ENCODE data around the gene ZNF808.
"Not testable (repeated sequence)": the region's sequence is repeated elsewhere in the genome, so short reads cannot be mapped to it uniquely, and the experiment has no call there.

Gene ZNF808

GRCh38 chr19:52536448-52536800 is 9.0 kb downstream of the ZNF808 start:
- ATAC-seq, result peak; percentile 23 to 39

- ATAC-seq, result not testable (repeated sequence)
Observed at GRCh38 chr19:52538815-52539214, 11.3 kb downstream of the ZNF808 start.

DNA sequence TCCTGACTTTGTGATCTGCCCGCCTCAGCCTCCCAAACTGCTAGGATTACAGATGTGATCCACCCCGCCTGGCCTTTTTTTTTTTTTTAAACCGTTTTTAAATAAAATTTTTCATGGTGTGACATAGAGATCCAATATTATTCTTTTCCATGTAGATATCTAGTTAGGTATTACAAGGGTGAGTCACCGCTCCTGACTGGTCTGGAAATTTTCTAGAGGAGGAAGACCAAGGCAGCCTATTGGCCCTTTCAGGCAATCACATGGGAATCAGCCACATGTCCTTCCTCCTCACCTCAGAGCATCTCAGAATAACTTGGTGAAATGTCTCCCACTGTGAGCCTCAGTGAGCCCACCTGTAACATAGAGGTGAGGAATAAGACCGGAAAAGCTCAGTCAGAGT is 13.7 kb downstream of the ZNF808 start:
- ATAC-seq, result not testable (repeated sequence)

DNA sequence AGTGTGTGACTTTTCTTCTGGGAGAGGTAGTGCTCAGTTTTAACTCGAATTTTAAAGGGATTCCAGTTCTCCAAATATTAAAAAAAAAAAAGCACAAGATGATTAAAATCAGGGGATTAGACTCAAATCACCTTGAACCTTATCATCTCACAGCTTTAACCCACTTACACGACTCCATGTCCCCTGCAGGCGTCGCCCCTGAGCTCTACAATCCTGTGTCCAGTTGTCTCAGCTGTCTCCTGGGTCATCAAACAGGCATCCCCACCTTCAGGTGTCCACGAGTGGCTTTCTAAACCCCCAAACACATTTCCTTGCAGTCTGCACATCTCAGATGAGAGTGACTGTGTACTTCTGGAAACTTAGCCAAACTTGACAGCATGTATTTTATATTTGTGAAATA is 14.1 kb downstream of the ZNF808 start:
- ATAC-seq, result no peak

- ATAC-seq, result not testable (repeated sequence)
Observed at GRCh38 chr19:52542541-52542940, 15.1 kb downstream of the ZNF808 start.

GRCh38 chr19:52542984-52543664 is 15.7 kb downstream of the ZNF808 start:
- ATAC-seq, result peak; percentile 49 to 67

GRCh38 chr19:52554216-52554971 is 26.9 kb downstream of the ZNF808 start:
- no peak for ATAC-seq

DNA sequence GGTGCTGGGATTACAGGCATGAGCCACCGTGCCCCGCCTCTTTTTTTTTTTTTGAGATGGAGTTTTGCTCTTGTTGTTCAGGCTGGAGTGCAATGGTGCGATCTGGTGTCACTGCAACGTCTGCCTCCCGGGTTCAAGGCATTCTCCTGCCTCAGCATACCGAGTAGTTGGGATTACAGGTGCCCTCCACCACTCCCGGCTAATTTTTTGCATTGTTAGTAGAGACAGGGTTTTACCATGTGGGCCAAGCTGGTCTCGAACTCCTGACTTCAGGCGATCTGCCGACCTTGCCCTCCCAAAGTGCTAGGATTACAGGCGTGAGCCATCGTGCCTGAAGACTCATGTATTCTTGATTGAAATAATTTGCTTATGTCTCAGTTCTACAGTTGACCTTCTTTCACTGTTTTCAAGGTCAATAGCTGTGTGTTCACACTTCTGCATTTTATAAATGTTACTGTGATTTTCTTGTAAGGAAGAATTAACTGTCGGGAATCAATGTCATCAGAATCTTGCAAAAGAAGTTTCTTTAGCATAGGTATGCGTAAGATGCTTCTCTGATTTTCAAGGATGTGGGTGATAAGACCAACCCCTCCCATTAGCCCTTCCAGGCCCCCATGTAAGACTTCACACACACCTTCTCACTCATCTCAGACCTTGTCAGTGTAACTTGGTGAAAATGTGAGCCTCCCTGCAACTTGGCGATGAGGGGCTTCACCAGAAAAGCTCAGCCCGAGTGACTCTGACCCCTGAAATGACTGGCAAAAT is 29.9 kb downstream of the ZNF808 start:
- no peak for ATAC-seq

DNA sequence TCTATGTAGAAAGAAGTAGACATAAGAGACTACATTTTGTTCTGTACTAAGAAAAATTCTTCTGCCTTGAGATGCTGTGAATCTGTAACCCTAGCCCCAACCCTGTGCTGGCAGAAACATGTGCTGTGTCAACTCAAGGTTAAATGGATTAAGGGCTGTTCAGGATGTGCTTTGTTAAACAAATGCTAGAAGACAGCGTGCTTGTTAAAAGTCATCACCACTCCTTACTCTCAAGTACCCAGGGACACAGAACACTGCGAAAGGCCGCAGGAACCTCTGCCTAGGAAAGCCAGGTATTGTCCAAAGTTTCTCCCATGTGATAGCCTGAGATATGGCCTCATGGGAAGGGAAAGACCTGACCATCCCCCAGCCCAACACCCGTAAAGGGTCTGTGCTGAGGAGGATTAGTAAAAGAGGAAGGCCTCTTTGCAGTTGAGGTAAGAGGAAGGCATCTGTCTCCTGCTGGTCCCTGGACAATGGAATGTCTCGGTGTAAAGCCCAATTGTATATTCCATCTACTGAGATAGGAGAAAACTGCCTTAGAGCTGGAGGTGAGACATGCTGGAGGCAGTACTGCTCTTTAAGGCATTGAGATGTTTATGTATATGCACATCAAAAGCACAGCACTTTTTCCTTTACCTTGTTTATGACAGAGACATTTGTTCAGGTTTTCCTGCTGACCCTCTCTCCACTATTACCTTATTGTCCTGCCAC is 31.4 kb downstream of the ZNF808 start:
- not testable (repeated sequence) for ATAC-seq

DNA sequence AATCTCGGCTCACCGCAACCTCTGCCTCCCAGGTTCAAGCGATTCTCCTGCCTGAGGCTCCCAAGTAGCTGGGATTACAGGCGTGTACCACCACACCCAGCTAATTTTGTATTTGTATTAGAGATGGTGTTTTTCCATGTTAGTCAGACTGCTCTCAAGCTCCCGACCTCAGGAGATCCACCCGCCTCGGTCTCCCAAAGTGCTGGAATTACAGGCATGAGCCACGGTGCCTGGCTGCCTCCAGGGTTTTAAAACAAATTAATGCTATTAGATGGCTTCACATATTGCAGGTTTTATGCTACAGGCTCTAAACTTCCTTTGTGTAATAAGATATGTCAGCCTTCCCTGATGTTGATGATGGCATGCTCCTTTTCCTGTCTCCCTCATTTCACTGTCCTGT is 34.1 kb downstream of the ZNF808 start:
- ATAC-seq, result not testable (repeated sequence)

DNA sequence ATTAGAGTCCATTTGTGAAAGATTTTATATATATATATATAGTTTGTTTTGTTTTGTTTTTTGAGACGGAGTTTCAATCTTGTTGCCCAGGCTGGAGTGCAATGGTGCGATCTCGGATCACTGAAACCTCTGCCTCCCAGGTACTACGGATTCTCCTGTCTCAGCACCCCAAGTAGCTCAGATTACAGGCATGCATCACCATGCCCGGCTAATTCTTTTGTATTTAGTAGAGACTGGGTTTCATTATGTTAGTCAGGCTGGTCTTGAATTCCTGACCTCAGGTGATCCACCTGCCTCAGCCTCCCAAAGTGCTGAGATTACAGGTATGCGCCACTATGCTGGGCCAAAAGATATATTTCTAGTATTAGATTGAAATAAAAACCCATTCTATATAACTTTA is 38.7 kb downstream of the ZNF808 start:
- no peak for ATAC-seq

- no peak for ATAC-seq
Observed at GRCh38 chr19:52566588-52566987, 39.1 kb downstream of the ZNF808 start.

- ATAC-seq, result no peak
Observed at GRCh38 chr19:52567921-52568320, 40.5 kb downstream of the ZNF808 start.

DNA sequence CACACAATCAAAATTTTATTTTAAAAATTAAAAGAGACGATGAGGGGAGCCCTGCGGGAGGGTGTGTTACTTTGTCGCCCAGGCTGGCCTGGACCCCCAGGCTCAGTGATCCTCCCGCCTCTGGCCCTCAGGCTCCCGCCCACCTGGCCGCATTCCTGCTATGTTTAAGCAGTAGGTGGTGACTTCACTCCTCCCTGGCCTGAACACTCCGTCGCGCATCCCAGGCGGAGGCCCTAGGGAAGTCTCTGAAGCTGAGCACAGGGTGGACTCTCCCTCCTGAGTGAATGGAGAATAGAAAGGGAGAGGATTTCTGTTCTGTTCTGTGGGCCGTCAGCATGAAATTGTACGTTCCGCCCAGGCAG is 42.2 kb downstream of the ZNF808 start:
- peak; percentile 2 to 4 for ATAC-seq

- peak; percentile 98 for ATAC-seq
Observed at GRCh38 chr19:52570000-52570861, 42.8 kb downstream of the ZNF808 start, which contains the start of gene ZNF701. Gene ZNF701, plus strand, starts transcription at chr19:52570287. Its CDS starts 3,861 bp downstream, at chr19:52574148.

DNA sequence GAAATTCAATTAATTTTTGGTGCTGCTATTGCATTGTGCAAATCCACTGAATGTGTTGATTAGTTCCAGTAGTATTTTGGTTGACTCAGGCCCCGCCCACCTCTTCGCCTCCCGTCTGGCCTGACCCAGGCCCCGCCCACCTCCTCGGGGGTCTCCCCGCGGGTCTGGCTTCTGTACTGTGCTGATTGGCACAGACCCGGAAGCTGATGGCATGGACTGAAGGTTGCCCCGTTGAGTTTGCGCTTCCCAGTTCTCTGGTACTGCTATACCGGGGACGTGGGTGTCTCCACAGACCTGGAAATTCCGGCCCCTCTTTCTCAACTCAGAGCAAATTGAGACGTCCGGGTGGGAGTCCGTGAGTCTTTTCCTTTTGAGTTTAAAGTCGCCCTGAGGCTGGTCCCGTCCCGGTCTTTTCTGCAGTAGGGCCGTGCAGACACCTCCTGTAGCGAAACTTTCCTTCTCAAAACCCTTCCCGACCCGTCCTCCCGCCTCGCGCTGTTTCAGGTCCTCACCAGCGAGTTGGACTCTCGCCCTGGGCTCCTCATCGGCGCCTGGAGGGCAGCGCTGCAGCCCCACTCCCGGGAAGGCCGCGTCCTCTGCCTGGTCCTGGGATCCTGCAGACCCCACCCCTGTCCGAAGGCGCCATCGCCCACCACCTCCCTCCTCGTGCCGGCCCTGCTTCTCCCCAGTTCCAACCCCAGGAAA is 57.4 kb downstream of the ZNF808 start:
- no peak for ATAC-seq

- ATAC-seq, result no peak
Observed at GRCh38 chr19:52585604-52586003, 58.1 kb downstream of the ZNF808 start.

- ATAC-seq, result no peak
Observed at GRCh38 chr19:52590728-52591127, 63.3 kb downstream of the ZNF808 start.

DNA sequence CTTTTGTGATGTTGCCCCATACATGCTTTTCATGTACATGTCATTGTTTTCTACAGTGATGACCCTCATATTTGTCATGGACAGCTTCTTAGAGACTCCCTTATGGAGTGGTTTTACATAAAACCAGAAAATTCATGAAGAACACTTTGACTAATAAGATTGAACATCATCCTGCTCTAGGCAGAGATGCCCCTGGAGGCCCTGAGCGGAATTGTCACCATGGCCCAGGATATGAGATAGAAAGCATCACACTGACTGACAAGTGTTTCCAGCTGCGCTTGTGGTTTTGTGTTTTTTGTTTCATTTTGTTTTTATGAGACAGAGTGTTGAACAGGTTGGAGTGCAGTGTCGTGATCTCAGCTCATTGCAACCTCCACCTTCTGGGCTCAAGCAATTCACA is 64.8 kb downstream of the ZNF808 start:
- no peak for ATAC-seq

DNA sequence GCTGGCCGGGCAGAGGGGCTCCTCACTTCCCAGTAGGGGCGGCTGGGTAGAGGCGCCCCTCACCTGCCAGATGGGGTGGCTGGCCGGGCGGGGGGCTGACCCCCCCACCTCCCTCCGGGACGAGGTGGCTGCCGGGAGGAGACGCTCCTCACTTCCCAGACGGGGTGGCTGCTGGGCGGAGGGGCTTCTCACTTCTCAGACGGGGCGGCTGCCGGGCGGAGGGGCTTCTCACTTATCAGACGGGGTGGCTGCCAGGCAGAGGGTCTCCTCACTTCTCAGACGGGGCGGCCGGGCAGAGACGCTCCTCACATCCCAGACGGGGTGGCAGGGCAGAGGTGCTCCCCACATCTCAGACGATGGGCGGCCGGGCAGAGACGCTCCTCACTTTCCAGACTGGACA is 66.0 kb downstream of the ZNF808 start:
- not testable (repeated sequence) for ATAC-seq

GRCh38 chr19:52599241-52599640 is 71.8 kb downstream of the ZNF808 start:
- ATAC-seq, result no peak
